Tibial artery (tissue), 4 donors: ENCODE measurements around the gene APBB2.
A peak's percentile ranks its signal among the peaks of the same experiment; 100 is the strongest.

ENCODE experiments used
- DNase-seq, 2 donors: peaks; one replicate each; pipeline ENCODE4 v3.0.0-alpha.2; 2019
- H3K27ac ChIP-seq, 2 donors: fragments of 200-600 bp; sonication (generic) in 1 of 2; 1 replicate in 1 of 2; 2 replicates in 1 of 2; pipeline ENCODE4 v1.5.1; 2018 to 2019; ENCODE audit warnings: mild to moderate bottlenecking in 1 of 2
- H3K27me3 ChIP-seq, 2 donors: fragments of 200-600 bp; sonication (generic) in 1 of 2; one replicate each; pipeline versions ENCODE4 v1.5.1 to v1.6.0; 2016 to 2019
- H3K36me3 ChIP-seq, 3 donors: fragments of 200-600 bp; sonication (generic) in 2 of 3; one replicate each; pipeline ENCODE4 v1.5.1; 2016 to 2019; ENCODE audit warnings: mild to moderate bottlenecking in 2 of 3
- H3K4me1 ChIP-seq, 4 donors: fragments of 200-600 bp; sonication (generic) in 2 of 4; 1 replicate in 3 of 4; 2 replicates in 1 of 4; pipeline ENCODE4 v1.5.1; 2016 to 2019
- H3K4me3 ChIP-seq, 2 donors: fragments of 200-600 bp; sonication (generic) in 1 of 2; 1 replicate in 1 of 2; 2 replicates in 1 of 2; pipeline ENCODE4 v1.5.1; 2018 to 2019; ENCODE audit warnings: mild to moderate bottlenecking in 2 of 2
- H3K9me3 ChIP-seq, 3 donors: fragments of 200-600 bp; sonication (generic) in 1 of 3; one replicate each; pipeline ENCODE4 v1.5.1; 2016 to 2019
- CTCF ChIP-seq, 2 experiments: fragments of 200-600 bp in 1 of 2; fragments of 450-650 bp in 1 of 2; IDR thresholded peaks; one replicate each; pipeline ENCODE4 v1.5.1; 2017 to 2019; ENCODE audit warnings: antibody characterized with exemption in 2 of 2, mild to moderate bottlenecking in 1 of 2, moderate library complexity in 1 of 2
- intact Hi-C: fragments of 100-400 bp; cut with DNase I; formaldehyde crosslinking; loops from one replicate; pipeline ENCODE4 v1.15.0; 2023; ENCODE audit warnings: low total_unique reads

The APBB2 gene

DNA sequence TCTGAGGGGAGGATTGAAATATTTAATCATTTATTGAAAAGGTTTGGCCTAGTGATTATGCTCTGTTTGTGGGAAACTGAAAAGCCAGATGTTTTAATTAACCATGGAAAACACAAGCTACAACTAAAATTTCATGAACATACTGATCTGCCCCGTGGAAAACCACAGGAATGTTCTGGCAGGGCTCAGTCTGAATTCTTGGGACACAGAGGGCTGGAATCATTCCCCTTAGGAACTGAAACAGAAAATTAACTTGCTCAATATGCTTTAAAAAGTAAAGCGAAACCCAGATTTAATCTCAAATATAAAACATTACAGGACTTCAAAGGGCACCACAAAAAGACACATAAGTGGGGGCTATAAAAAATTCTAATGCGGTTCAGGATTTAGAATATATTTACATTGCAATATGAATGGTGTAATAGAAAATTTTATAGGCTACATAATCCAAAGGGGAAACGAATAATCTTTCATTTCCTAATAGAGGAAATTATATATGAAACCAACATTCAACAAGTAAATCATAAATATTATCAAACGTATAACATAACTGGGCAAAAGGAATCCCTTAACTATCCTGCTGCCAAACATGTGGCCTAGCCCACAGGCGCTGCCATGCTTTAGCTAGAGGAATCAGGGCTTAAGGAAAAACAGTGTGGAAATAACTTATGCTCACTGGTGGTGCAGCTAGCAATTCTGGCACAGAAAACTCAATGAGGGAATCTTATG, 70.9 kb downstream of the APBB2 start:
- Histone ChIP-seq H3K4me1 (peaks cover 11 to 82% (median 61%) of the 10 kb centered on the region in 4 donors), H3K9me3 (no peaks in the 10 kb centered on the region), H3K27me3 (no peaks in the 10 kb centered on the region), H3K36me3 (no peaks in the 10 kb centered on the region), H3K4me3 (peak overlapping the region; percentile 16 to 29), H3K27ac (peak overlapping the region; percentile 77 to 80)
- intact Hi-C loops, result no loop called here
- peak; percentile 79 to 83 for DNase-seq
- TF ChIP-seq CTCF (IDR thresholded peaks at IDR 0.05), result no peak

DNA sequence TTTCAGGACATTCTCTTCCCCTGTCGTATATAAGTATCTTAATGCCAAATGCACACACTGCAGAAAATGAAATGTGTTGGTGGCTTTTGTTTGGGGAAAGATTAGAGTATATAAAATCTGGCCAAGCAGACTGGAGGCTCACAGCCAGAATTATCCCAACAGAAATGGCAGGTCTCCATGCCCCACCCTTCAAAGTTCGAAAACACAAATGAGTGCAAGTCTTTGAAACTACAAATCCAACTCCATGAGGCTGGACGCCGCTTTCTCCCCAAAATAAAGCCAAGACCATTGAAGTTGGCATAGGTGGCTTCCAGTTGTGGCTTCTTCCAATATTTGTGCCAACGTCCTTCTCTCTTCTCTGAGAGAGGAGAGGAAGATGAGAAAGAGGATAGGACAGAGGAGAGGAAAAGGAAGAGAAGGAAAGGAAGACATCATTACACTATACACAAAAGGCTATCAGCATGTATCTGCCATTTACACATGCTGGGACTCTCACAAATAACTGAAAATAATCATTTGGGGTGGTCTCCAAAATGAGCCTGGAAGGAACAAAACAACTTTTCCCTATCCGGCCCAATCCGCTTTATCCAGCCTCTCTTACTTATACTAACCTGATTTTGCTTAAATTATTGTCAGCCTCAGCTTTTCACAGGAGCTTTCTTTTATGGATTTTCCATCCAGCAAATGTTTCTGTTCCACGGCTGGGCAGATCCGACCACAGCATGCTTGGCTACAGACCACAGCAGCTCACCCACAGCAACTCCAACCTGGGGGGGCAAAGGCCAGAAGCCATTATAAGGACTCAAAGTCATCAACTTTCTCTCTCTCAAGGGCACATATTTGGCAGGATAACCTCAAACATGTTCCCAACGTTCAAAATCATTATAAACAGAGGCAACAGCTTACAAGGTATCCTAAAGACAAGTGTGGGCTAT, 71.7 kb downstream of the APBB2 start:
- peak; percentile 56 to 84 for DNase-seq
- no peaks in the 10 kb centered on the region for H3K9me3 ChIP-seq
- peaks cover 11 to 74% (median 57%) of the 10 kb centered on the region in 4 donors for H3K4me1 ChIP-seq
- H3K27ac ChIP-seq, result peak overlapping the region; percentile 77 to 80
- H3K36me3 ChIP-seq, result no peaks in the 10 kb centered on the region
- TF ChIP-seq CTCF (IDR thresholded peaks at IDR 0.05), result no peak
- intact Hi-C loops, result no loop called here
- peak overlapping the region; percentile 16 to 29 for H3K4me3 ChIP-seq
- H3K27me3 ChIP-seq, result no peaks in the 10 kb centered on the region

DNA sequence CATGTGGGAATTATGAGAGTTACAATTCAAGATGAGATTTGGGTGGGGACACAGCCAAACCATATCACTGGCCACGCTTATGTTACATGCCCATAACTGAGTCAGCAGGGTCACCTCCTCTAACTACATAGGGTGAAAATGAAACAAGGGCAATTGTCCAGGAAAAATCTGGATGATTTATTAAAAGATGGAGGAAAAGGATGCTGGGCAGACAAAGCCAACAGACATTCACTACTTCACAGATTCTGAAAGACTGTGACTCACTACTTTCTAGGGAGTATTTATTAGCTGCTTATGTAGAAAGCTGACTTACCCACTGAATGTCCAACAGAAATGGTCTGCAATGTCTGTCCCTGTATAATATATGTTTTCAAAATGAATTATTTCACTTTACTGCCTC, 72.4 kb downstream of the APBB2 start:
- Histone ChIP-seq H3K4me3 (no peak overlapping the region), H3K36me3 (no peaks in the 10 kb centered on the region), H3K4me1 (peaks cover 10 to 73% (median 54%) of the 10 kb centered on the region in 4 donors), H3K27ac (peak overlapping the region; percentile 77 to 80), H3K9me3 (no peaks in the 10 kb centered on the region), H3K27me3 (no peaks in the 10 kb centered on the region)
- no peak for DNase-seq
- intact Hi-C loops, result no loop called here
- TF ChIP-seq CTCF (IDR thresholded peaks at IDR 0.05), result no peak

GRCh38 chr4:41140410-41140809, 73.9 kb downstream of the APBB2 start:
- peak overlapping the region; percentile 77 to 80 for H3K27ac ChIP-seq
- intact Hi-C loops, result no loop called here

DNA sequence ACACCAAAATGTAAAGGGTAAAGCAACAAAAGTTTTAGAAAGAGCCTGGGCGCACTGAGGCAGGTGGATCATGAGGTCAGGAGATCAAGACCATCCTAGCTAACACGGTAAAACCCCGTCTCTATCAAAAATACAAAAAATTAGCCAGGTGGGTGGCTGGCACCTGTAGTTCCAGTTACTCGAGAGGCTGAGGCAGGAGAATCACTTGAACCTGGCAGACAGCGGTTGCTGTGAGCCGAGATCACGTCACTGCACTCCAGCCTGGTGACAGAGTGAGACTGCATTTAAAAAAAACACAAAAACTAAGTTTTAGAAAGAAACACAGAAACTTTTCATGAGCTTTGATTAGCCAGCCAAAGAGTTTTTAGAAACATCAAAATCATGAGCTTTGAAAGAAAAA, 76.5 kb downstream of the APBB2 start:
- Histone ChIP-seq H3K27me3 (no peaks in the 10 kb centered on the region), H3K36me3 (no peaks in the 10 kb centered on the region), H3K27ac (peak overlapping the region in 1 of 2 donors; percentile 63), H3K9me3 (no peaks in the 10 kb centered on the region), H3K4me3 (no peak overlapping the region), H3K4me1 (peaks cover 0 to 75% (median 57%) of the 10 kb centered on the region in 4 donors)
- intact Hi-C loops, result no loop called here
- TF ChIP-seq CTCF (IDR thresholded peaks at IDR 0.05), result no peak
- DNase-seq, result no peak

More at GRCh38 chr4:41140410-41140809, 73.9 kb downstream of the APBB2 start:
- no peak for TF ChIP-seq CTCF (IDR thresholded peaks at IDR 0.05)
- H3K27me3 ChIP-seq, result no peaks in the 10 kb centered on the region
- H3K36me3 ChIP-seq, result no peaks in the 10 kb centered on the region
- no peaks in the 10 kb centered on the region for H3K9me3 ChIP-seq
- no peak for DNase-seq
- H3K4me3 ChIP-seq, result no peak overlapping the region
- H3K4me1 ChIP-seq, result peaks cover 4 to 72% (median 50%) of the 10 kb centered on the region in 4 donors
